GM11168 (cell line): ENCODE data around the gene AK8.

Source experiments
- in situ Hi-C: fragments of 300-500 bp; cut with MboI; formaldehyde crosslinking; loops from one replicate; pipeline ENCODE4 v1.12.0; 2022; ENCODE audit warnings: low sequenced_read_pairs; ENCODE audit not compliant: unreplicated experiment

The AK8 gene

GRCh38 chr9:132877824-132878694 lies at the start of gene AK8:
Gene AK8 (minus strand): TSS chr9:132878284. CDS start chr9:132878255, 29 bp downstream.
- in situ Hi-C loops, result no loop called here

- in situ Hi-C loops, result no loop called here
Measured at GRCh38 chr9:132927704-132928103, 49.6 kb upstream of the AK8 start.

- in situ Hi-C loops, result no loop called here
Measured at GRCh38 chr9:132923346-132923902, 45.3 kb upstream of the AK8 start.

- in situ Hi-C loops, result no loop called here
Measured at GRCh38 chr9:132919614-132920268, 41.7 kb upstream of the AK8 start.

- in situ Hi-C loops, result no loop called here
Measured at GRCh38 chr9:132914924-132915323, 36.8 kb upstream of the AK8 start.

DNA sequence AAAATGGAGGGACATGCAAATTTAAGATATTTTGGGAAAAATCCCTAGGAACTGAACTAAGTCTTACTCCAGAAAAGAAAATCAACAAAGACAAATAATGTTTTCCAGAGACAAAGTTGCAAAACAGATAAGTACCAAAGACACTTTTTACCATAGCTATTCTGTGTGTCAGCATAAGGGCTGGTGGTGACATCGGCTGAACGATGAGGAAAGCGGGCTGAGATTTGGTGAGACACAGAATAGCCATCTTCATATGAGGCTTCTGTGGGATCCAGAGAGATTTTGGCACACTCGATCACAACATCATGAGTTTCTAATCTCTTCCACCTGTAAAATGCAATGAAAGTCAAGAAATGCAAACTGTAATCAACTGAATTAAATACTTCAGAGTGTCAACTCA lies 34.0 kb upstream of the AK8 start:
- in situ Hi-C loops, result no loop called here

GRCh38 chr9:132910376-132910775 lies 32.3 kb upstream of the AK8 start:
- in situ Hi-C loops, result no loop called here

- in situ Hi-C loops, result no loop called here
Measured at GRCh38 chr9:132909311-132909710, 31.2 kb upstream of the AK8 start.

GRCh38 chr9:132908635-132909034 lies 30.6 kb upstream of the AK8 start:
- in situ Hi-C loops, result no loop called here

DNA sequence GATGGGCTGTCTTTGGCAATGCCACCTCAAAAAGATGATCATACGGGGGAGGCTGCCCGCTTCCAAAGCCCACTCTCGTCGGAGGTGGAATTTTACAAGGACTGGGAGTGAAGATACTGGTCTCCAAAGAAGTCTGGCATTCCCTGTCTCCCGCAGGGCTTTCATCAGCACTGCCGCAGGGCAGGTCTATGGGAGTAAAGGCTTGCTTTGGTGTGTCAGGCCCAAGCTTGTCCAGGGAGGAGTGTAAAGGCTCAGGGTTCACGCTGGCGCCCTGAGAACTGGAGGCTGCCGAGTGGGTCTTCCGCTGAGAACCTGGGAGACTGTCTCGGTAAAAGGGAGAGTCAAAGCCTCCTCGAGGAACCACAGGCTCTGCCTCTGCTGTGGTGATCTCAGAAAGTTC lies 27.6 kb upstream of the AK8 start:
- in situ Hi-C loops, result no loop called here

GRCh38 chr9:132903574-132904492 lies 25.7 kb upstream of the AK8 start:
- in situ Hi-C loops, result no loop called here

DNA sequence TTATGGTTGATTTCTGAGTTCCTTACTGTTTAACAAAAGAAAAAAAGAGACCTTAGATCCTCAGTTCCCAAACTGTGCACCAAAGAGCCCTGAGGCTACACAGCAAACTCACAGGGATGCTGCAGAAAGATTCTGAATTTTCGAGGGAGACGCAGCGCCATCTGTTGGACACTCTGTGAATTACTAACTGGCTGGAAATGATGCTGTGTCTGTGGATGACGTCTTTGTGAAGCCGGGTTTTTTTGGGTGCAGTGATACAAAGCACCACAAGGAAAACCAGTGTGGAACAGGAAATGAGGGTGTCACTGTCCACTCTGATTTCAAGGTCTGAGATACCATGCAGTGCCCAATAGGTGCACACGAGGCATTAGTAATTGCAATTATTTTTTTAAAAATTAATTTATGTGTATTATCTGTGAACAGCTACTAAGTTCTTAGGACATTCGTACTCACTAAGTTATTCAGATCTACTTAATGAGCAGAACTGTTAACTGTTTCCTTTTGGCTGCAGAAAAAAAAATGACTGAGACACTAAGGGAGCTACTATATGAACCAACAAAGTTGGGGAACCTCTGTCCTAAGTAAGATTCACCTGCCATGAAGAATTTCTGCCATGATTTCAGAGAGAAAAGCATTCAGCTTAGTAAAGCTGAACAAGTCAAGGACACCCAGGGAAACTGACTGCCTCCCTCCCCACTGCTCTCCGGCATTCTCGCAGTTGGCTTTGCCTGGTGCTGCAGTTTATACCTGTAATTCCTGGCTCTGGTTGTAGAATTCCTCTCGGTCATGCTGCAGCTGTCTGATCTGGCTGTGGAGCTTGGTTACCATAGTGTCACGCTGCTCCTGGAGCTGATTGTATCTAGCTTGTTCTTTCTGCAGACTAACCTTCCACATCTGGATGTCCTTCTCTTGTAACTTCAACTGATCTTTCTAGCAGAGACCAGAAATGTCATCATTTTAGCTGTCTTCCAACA lies 24.1 kb upstream of the AK8 start:
- in situ Hi-C loops, result no loop called here

DNA sequence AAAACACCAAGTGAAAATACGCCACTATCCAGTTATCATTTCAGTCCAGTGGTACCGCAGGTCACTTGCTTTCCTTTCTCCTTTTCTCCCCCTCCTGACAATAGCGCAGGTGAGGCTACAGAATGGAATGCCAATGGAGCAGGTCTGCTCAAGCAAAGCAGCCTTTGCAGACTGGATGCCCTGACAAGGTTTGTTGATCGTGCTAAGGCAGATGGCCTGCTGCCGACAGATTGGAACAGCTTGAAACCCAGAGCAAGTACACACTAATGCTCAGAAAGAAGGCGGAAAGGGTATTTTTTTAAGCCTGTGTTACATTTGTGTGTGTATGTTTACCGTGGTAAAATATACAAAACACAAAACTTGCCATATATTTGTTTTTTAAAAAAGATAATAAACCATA lies 20.0 kb upstream of the AK8 start:
- in situ Hi-C loops, result no loop called here

GRCh38 chr9:132896906-132897305 lies 18.8 kb upstream of the AK8 start:
- in situ Hi-C loops, result no loop called here

DNA sequence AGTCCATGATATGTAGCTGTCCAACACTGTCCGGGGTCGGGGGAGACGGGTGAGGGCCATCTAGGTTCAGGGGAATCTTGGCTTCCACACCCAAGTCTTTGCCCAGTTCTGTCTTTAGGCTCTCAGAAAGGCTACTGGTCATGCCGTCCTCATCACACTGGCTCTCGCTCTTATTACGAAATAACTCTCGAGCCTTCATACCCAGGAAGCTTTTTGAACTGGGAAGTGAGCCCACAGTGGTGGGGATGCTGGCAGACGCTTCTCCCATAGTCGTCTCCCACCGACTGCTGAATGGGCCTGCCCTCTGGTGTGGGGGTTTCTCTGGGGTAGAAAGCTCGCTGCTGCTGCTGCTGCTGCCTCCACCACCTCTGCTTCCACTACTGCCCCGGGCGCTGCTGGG lies 18.2 kb upstream of the AK8 start:
- in situ Hi-C loops, result no loop called here

- in situ Hi-C loops, result no loop called here
Measured at GRCh38 chr9:132894862-132895835, 17.1 kb upstream of the AK8 start.

GRCh38 chr9:132894346-132894745 lies 16.3 kb upstream of the AK8 start:
- in situ Hi-C loops, result no loop called here

DNA sequence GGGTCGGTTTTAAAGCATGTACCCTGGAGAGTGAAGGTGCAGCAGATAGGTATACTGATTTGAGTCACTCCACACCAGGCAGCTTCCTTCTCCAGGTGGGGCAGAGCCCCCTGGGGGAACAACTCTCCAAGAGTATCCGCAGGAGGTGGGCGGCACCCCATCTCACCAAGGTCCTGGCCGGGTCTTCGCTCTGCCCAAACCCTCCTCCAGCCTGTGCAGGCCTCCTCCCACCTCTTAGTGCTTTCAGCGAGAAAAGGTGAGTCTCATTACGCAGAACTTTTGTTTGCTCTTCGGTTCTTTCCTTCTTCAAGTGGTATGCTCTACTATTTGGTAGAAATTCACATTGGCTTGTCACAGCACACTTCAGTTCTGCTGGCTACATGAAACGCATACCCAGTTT lies 14.3 kb upstream of the AK8 start:
- in situ Hi-C loops, result no loop called here
